AG08396 (cell line): ENCODE results near the gene HHIPL2.

ENCODE experiments used
- DNase-seq: peaks from one replicate; pipeline ENCODE4 v3.0.0; 2012; ENCODE audit warnings: low spot score, mixed read lengths

The HHIPL2 gene

DNA sequence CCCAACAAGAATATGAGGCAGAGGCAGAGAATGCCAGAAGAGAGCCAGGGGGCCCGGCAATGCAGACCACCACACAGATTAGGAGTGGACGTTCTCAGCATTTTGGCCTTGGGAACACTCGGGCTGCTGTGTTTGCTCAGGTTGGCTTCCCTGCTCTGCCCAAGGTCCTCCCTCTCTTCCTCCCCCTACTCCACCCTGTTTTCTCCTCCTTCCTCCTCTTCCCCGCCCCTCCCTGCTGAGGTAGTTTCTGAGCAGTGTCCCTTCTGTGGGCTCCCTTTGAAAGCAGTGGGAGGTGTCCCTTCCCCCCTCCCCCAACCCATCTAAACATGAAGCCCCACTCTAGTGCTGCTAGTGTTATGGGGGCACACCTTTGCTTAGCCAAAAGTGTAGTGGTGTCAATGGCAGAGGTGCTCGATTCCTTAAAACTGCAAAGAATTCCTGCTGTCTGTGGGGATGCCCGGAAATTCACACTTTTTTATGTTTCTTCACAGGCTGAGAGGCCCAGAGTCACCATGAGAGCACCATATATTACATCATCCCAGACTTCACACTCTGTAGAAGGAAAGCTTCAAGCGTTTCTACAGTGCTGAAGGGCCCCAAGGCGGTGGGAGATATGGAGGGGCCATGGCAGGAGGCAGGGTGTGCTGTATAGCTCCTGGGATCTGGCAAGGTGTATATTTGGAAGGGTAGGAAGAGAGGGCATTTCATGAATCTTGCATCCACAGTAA is at the start of gene HHIPL2:
HHIPL2 (minus strand) TSS at position 161 of the 728 bp plus-strand sequence; CDS start at position 101, 60 bp downstream.
- no peak for DNase-seq

DNA sequence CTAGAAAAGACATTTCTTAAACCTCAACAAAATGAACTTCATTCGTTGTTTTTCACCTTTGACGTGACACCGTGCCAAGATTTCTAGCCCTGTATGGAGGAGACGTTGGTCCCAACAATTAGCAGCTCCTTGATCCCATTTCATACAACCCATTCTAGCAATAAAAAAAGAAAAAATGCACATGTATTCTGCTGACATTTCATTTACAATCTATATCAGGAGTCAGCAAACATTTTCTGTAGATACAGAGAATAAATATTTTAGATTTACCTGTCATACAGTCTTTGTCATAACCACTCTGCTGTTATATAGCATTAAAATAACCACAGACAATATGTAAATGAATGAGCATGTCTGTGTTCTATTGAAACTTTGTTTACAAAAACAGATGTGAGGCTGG is 48.8 kb upstream of the HHIPL2 start:
- no peak for DNase-seq

GRCh38 chr1:222594789-222595188 is 46.9 kb upstream of the HHIPL2 start:
- no peak for DNase-seq

GRCh38 chr1:222592171-222592570 is 44.3 kb upstream of the HHIPL2 start:
- DNase-seq = peak; percentile 20

DNA sequence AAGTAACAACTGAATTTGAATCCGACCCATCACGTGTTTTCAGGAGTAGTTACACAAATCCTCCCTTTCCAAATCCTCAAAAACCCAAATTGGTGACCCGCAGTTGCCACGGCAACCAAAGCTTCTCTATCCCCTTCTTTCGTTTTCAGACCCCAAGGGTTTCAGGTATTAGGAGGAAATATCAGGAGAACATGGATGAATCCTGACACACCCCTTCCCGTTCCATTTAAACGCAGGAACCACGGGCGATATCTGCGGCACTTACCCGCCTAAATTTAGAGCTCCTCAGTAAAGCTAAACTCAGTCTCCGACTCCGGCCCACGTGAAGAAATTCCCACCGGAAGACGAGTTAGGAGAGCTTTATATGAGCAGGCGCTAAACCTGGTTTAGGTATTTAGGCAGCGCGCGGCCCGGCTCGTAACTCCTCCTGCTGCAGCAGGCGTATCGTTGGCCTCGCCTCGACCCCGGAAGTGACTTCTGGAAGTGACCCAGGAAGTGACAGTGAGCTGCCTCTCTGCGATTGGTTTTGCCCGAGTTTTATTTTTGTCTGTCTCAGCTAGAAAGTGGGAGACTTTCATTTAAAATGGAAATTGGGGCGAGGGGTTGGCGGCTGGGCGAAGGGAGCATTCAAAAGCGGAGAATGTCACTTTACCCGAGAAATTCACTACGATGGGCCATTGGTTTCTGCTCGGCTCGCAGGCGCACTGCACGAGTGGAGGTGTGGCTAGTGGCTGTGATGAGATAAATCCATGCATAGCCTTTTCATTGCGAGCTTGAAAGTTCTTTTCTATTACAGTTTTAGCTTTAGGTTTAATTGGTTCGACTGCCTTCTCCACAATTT is 41.8 kb upstream of the HHIPL2 start, which contains the start of gene TAF1A:
TAF1A (minus strand) TSS at position 472 of the 841 bp plus-strand sequence.
- peak; percentile 85 for DNase-seq

- DNase-seq = no peak
These were observed 40.2 kb upstream of the HHIPL2 start for GRCh38 chr1:222588135-222588534.

- DNase-seq = no peak
These were observed 38.9 kb upstream of the HHIPL2 start for GRCh38 chr1:222586842-222587241.

DNA sequence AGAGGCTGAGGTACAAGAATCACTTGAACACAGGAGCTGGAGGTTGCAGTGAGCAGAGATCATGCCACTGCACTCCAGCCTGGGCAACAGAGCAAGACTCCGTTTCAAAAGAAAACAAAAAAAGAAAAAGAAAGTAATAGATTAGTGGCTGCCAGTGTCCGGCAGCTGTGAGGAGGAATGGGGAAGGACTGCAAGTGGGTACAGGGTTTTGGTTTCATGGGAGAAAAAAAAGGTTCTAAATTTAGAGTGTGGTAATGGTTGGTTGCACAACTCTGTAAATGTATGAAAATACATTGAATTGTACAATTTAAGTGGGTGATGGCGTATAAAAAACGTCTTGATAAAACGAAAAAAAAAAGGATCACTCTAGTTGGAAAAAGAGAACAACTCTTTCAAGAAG is 35.2 kb upstream of the HHIPL2 start:
- DNase-seq = no peak

DNA sequence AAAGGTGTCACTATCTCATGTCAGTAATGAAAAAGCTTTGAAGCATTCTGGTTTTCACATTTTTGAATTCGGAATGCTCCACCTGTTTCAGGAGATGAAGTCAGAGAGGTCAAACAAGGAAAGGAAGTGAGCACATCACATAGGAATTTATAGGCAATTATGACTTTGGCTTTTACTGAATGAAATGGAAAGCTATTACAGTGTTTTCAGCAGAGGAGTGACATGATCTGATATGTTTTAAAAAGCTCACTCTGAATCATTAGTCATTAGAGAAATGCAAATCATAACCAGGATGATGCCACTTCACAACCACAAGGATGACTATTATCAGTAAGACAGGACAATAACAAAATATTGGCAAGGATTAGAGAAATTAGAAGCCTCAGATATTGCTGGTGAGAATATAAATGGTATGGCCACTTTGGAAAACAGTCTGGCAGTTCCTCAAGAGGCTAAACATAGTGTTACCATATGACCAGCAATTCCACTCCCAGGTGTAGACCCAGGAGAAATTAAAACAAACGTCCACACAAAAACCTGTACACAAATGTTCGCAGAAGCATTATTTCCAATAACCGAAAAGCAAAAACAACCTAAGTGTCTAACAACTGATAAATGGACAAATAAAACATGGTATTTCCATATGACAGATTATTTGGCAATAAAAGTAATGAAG is 34.3 kb upstream of the HHIPL2 start:
- no peak for DNase-seq

- DNase-seq = no peak
These were observed 31.4 kb upstream of the HHIPL2 start for GRCh38 chr1:222579316-222579715.

DNA sequence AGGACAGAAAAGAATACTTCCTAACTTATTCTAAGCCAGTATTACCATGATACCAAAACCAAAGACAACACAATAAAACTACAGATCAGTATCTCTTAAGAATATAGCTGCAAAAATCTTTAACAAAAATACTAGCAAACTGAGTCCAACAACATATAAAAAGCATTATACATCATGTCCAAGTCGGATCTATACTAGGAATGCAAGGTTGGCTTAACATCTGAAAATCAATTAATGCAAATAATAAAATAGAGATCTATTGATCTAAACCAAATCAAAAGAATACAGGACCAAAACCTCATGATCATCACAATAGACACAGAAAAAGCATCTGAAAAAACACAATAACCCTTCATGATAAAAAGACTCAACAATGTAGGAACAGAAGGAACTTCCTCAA is 22.9 kb upstream of the HHIPL2 start:
- no peak for DNase-seq

- DNase-seq = no peak
These were observed 13.8 kb upstream of the HHIPL2 start for GRCh38 chr1:222561656-222562055.

DNA sequence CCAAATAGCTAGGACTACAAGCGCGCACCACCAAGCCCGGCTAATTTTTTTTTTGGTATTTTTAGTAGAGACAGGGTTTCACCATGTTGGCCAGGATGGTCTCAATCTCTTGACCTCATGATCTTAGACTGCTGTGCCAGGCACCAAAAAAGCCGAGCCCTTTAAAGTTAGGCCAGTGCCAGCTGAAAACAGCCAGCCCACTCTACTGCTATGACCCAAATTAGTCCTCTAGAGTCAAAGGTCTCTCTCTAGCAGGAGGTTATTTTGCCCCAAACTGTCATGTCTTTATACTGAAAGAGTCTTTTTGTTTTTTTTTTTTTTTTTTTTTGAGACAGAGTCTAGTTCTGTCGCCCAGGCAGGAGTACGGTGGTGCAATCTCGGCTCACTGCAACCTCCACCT is 9.7 kb upstream of the HHIPL2 start:
- DNase-seq = no peak

DNA sequence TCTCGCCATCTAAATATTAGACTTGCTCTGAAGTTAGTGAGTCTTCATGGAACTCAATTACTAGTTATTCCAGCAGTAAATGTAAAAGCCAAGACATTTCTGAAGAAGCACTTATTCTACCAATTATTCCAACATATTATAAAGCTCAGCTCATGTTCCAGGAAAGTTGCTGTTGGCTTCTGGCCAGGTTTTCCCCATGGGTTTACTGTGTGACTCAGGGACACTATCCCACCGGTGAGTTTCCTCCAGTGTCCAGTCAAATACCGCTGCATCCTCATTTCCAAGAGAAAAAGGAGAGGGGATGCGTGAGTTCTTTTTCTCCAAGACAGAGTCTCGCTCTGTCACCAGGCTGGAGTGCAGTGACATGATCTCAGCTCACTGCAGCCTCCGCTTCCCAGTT is 9.2 kb upstream of the HHIPL2 start:
- DNase-seq = no peak

GRCh38 chr1:222555992-222556615 is 8.2 kb upstream of the HHIPL2 start:
- DNase-seq = no peak

GRCh38 chr1:222554177-222554576 is 6.3 kb upstream of the HHIPL2 start:
- no peak for DNase-seq

- DNase-seq = no peak
These were observed 5.0 kb upstream of the HHIPL2 start for GRCh38 chr1:222552882-222553281.

GRCh38 chr1:222547260-222547614 is 667 bp downstream of the HHIPL2 start:
- DNase-seq = no peak

DNA sequence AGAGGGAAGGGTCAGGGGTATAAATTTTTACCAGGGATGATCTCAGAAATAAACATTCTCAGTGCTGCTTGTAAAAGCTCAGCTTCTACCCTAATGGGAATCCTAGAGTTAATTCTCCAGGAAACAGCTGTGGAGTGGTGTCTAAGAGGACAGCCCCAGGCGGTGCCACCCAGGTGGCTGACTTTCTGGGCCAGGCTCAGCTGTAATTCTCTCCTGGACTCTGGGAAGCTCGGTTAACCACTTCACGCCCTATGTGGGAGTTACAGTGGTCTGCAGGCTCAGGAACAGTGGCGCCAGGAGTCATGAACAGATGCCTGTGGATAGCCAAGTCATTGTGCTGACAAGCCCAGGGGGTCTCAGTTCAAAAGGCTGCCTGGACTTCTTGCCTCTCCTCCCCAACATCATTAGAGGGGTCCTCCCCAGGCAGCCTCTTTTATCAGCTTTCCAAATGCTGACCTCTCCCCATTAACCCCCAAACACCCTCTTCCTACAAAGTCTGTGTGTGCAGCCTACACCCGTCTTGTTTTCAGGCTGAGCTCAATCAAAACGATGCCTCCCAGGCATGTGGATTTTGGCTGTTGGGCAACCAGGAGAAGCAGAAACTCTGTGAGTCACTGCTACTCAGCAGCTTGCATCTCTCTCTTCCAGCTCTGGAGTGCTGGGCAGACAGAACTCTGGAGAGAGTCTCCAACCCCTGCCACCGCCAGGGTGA is 1.2 kb downstream of the HHIPL2 start:
- DNase-seq = peak; percentile 80

- DNase-seq = no peak
These were observed 1.8 kb downstream of the HHIPL2 start for GRCh38 chr1:222546091-222546490.

DNA sequence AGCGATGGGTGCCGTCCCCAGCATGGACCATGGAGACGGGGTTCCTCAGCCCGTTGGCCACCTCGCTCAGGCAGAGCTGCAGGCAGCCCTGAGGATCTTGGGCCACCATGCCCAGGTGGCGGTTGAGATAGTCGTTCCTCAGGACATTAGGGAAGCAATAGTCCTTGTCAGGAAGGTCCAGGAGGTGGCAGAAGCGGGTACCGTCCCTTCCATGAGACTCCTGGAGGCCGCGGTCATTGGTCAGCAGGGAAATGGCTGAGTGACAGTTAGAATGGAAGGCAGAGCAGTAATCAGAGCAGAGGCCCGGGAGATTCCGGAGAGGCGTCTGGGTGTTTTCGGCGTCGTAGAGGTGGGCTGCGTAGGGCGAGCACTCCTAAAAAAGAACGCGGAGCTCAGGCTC is 4.1 kb downstream of the HHIPL2 start:
- DNase-seq = no peak

- DNase-seq = no peak
These were observed 7.3 kb downstream of the HHIPL2 start for GRCh38 chr1:222540598-222540995.
